T-helper 9 cell (primary cell): ENCODE data around the gene ABCG2.

Experiments used
- DNase-seq: peaks from one replicate; pipeline ENCODE4 v3.0.0-alpha.2; 2020

ABCG2 gene

DNA sequence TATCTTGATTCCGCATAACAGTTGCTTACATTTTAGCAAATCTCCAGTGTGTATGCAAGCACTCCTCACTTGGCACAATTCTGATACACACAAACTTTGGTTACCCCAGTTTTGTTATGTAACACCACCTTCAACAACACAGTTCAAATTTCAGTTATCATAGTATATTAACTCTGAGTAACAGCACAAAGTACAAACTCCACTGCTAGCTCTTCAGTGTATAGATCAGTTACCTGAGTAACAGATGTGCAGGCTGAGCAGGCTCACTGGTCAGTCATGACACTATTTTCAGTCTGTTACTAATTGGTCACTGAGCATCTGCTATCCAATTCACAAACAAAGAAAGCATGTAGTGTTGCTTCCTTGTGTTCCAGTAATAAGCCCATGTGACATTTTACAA is 95.6 kb downstream of the ABCG2 start:
- no peak for DNase-seq

DNA sequence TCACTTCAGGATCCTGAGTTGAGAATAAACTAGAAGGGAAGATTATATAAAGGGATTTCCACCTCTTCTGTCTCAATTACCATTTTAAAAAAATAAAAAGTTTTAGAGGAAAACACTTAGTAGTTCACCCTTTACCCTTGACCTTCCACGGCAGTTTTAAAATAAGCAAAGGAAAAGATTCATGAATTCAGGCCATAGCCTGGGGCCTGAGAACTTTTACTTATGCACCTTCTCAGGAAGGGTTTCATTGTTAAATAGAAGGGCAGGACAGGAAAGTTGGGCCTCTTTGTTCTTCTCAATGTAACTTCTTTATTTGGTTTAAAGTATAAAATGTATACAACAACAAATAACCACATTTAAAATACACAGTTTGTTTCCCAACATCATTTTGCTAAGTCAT is 96.1 kb downstream of the ABCG2 start:
- DNase-seq, result no peak

DNA sequence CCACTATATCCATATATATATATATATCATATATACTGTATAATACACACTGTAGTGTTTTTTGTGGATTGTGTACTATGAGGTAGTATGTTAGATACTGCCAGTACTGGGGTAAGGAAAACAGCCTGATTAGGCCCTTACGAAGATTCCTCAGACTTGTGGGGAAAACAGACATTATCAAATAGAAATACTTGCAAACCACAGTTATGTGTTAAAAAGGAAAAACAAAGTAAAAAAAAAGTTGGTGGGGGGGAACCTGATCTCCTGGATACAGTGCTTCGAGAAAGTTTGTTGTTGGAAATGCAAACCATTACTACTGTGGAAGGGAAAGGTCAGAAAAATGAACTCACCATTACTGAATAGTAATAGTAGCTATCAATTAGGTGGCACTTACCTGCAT is 98.0 kb downstream of the ABCG2 start:
- no peak for DNase-seq

DNA sequence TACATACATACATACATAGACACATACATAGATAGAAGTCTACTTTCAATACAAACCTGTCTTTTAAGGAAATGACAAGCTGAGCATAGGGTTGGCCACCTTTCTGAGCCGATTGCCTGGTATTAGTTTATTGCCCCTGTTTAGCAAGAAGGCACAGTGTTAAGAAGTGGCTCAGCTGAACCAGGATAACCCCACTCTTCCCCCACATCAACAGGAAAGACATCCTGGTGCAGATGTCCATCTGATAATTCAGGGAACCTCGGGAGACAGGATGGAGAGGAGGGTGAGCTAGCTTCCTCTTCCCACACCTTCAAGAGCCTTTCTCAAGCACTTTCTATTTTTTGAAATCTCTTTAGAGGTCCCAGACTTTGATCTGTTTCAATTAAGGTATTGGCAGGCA is 98.7 kb downstream of the ABCG2 start:
- DNase-seq, result no peak

DNA sequence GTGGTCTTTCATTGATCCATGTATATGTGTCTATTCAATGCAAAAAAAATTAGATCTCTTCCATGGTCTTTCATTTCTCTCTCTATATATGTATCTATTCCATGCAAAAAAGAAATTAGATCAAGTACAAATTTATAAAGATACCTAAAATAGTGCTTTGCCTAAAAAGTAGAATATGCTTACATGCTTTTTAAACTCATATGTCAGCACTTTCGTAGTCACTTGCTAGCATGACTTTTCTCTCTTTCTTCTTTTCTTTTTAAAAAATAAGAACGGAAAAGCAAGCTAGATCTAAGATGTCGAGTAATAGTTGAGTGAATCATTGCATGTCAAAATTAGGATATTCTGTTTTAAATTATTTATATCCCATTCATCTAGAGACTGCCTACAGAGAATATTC is 100.1 kb downstream of the ABCG2 start:
- no peak for DNase-seq

DNA sequence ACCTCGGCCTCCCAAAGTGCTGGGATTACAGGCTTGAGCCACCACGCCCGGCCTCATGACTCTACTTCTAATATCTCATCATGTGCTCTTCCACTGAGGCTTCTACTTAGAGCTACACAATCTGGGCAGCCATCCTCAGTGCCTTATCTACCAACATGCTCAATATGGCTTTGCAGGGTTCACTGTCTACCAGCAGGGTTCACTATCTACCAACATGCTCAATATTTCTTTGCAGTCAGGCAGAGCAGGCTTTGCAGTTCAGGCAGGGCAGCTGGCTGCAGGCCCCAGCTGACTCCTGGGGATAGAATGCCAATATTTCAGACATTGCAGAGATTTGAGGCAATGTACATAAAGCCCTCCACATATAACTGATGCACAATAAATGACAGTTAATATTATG is 103.5 kb downstream of the ABCG2 start:
- no peak for DNase-seq

DNA sequence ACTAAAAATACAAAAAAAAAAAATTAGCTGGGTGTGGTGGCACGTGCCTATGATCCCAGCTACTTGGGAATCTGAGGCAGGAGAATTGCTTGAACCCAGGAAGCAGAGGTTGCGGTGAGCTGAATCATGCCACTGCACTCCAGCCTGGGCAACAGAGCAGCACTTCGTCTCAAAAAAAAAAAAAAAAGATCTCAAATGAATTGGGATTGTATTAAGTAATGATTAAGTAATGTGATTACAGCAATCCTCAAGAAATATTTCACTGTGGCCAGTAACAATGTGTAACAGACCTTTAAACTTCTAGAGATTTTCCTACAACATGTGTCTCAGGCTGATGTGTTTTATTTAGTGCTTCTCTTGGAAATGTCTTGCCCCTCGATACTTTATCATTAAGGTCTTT is 104.2 kb downstream of the ABCG2 start:
- no peak for DNase-seq

DNA sequence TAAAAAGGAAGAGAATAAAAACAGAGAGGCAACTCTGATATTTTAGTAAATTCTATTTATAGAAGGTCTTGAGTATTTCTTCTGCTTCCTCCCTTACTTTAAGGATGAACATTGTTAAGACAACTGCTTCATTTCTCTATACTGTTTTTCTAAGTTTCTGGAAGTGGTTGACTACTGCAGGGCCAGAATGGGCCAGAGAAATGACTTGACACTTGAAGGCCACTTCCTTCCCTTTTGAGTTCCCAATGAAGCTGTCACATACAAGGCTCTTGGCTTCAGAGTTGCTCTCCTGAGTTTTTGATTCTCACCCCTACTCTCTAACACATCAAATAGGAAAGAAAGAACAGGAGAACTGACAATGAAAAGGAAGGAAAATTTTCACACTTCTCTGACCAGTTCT is 113.4 kb downstream of the ABCG2 start:
- no peak for DNase-seq

DNA sequence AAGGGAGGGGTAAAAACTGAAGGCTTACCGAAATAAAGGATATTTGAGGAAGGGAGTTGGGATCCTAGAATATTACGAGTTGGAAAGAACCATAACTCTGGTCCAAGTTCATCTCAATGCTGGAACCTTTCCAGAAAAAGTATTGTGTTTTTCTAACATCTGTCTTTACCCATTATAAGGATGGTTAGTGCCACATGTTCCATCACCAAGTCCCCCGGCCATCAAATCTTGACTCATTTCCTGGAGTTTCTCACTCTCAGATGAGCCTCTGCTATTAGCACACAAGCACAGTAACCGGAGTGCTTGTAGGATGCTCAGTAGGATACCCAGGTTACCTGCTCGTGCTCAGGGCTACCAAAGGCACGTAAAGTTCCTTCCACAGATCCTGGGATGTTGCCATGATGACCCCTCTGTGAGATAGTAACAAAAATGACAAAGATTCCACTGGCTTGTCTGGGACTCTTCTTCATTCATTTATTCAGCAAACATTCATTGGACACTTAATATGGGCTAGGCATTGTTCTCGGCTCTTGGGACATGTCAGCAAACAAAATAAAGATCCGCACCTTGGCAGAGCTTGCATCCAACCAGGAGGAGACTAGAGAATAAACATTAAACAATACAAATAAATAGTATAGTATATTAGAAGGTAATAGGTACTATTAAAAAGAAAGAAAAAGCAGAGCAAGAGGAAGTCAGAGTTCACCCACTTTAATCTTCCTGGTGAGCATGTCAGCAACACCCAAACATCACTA is 114.7 kb downstream of the ABCG2 start:
- DNase-seq, result no peak

DNA sequence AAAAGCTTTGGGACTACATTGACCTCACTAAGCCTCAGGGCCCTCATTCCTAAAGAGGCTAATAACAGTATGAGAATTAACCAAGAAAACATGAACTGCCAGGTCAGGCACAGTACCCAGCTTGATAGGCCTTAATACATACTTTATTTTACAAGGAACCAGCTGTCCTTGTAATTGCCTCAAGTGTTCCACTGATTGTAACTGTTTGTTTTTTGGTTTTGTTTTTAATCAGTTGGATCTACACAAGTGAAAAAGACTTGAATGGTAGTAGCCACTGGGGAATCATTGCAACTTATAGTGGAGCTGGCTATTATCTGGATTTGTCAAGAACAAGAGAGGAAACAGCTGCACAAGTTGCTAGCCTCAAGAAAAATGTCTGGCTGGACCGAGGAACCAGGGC is 115.4 kb downstream of the ABCG2 start:
- no peak for DNase-seq

DNA sequence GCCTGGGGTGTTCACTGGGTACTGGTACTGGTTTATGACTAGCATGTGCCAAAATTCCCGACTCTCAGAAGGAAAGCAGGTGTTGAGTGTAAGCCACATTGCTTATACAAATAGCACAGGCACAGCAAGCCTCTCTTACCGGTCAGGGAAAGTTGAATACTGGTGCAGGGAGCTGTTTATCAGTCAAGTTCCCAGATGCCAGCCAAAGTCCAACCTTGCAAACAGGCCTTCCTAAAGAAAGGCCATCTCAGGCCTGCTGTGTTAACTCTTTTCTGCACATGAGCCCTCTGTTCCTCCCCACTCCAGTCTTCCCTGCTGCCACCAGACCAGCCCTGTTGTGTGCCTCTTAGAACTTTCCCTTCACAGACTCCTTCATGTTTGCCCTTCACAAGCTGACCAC is 116.8 kb downstream of the ABCG2 start:
- no peak for DNase-seq

DNA sequence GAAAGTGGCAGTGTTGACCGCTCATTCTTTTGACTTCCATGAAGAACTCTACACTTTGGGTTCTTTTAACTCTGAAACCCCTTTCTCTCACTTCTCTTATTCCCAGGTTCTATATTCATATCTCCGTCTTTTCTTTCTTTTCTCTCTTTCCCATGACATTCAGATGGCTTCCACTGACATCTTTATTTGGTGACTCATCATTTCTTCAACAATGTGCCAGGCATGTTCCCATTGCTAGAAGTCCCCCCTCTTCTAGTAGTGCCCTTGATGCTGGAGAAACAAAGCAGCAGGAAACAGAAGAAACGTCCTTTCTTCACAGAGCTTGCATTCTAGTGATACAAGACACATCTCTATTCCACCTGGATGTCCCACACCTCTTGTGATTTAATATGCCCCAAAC is 117.7 kb downstream of the ABCG2 start:
- no peak for DNase-seq
